ENCODE measurements around the gene LAMC1.

DNA sequence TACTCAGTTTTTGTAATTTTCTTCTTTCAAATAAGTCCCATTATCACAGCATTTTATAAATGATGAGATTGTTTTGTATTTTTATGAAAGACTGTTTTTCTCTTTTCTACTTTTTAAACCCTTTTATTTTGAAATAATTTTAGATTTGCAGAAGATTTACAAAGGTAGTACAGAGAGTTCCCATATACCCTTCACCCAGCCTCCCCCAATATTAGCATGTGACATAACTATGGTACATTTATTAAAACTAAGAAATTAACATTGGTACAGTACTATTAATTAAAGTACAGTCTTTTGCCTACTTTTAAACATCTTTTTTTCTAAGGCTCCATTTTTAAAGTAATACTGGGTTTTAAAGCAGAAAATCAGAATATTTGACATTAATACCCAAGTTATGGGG is 127.2 kb downstream of the LAMC1 start:
- TF ChIP-seq POLR2A (IDR thresholded peaks at IDR 0.05) = no peak
- TF ChIP-seq, protein P1, sequence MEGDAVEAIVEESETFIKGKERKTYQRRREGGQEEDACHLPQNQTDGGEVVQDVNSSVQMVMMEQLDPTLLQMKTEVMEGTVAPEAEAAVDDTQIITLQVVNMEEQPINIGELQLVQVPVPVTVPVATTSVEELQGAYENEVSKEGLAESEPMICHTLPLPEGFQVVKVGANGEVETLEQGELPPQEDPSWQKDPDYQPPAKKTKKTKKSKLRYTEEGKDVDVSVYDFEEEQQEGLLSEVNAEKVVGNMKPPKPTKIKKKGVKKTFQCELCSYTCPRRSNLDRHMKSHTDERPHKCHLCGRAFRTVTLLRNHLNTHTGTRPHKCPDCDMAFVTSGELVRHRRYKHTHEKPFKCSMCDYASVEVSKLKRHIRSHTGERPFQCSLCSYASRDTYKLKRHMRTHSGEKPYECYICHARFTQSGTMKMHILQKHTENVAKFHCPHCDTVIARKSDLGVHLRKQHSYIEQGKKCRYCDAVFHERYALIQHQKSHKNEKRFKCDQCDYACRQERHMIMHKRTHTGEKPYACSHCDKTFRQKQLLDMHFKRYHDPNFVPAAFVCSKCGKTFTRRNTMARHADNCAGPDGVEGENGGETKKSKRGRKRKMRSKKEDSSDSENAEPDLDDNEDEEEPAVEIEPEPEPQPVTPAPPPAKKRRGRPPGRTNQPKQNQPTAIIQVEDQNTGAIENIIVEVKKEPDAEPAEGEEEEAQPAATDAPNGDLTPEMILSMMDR (IDR thresholded peaks at IDR 0.05) = no peak

All from lower leg skin (tissue), 3 donors.